Esophagus muscularis mucosa (tissue), 4 donors: ENCODE results near the gene MYNN.

Experiments used
- EP300 ChIP-seq: sonication (generic); formaldehyde crosslinking; IDR thresholded peaks from one replicate; pipeline ENCODE4 v1.6.1; 2017; ENCODE audit warnings: antibody characterized with exemption
- POLR2A ChIP-seq: fragments of 450-650 bp; IDR thresholded peaks from one replicate; pipeline ENCODE4 v1.6.1; 2017; ENCODE audit warnings: antibody characterized with exemption, moderate library complexity, mild to moderate bottlenecking, low read depth
- TF ChIP-seq, protein P1 (sequence below), 3 experiments: fragments of 200-600 bp in 2 of 3; fragments of 450-650 bp in 1 of 3; sonication (generic) in 2 of 3; IDR thresholded peaks; one replicate each; pipeline ENCODE4 v1.5.1; 2017 to 2019; ENCODE audit warnings: antibody characterized with exemption in 3 of 3, mild to moderate bottlenecking in 2 of 3, moderate library complexity in 1 of 3

DNA sequence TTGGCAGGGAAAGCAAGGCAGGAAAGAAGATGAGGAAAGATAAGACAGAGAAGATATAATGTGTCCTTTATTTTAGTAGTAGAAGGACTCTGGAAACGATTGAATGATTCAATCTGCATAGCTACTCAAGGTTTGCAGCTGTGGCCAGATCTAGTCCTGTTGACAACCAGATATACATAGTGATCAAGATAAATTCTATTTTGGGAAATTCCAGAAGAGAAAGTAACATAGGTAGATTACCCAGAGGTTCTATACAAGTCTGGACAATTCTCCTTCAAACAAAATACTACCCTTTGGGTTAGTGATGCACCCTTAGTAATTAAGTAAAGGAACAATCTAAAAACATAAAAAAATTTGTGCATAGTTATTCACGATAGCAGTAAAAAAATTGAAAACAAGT is 17.7 kb upstream of the MYNN start:
- TF ChIP-seq POLR2A (no peak), EP300 (no peak)
- TF ChIP-seq, protein P1, sequence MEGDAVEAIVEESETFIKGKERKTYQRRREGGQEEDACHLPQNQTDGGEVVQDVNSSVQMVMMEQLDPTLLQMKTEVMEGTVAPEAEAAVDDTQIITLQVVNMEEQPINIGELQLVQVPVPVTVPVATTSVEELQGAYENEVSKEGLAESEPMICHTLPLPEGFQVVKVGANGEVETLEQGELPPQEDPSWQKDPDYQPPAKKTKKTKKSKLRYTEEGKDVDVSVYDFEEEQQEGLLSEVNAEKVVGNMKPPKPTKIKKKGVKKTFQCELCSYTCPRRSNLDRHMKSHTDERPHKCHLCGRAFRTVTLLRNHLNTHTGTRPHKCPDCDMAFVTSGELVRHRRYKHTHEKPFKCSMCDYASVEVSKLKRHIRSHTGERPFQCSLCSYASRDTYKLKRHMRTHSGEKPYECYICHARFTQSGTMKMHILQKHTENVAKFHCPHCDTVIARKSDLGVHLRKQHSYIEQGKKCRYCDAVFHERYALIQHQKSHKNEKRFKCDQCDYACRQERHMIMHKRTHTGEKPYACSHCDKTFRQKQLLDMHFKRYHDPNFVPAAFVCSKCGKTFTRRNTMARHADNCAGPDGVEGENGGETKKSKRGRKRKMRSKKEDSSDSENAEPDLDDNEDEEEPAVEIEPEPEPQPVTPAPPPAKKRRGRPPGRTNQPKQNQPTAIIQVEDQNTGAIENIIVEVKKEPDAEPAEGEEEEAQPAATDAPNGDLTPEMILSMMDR (IDR thresholded peaks at IDR 0.05), result no peak
